Hypothalamus (tissue), 51 donors: ENCODE data around the gene DUSP9.
"Not testable (repeated sequence)": the region's sequence is repeated elsewhere in the genome, so short reads cannot be mapped to it uniquely, and the experiment has no call there.

Source experiments
- DNase-seq, 51 donors: peaks; one replicate each; lab custom pipeline; 2025; lab: John Stamatoyannopoulos, UW

DUSP9 gene

GRCh38 chrX:153670748-153671588 lies 24.0 kb downstream of the DUSP9 start:
- DNase-seq, result no peak

GRCh38 chrX:153671589-153672530 lies 24.9 kb downstream of the DUSP9 start:
- DNase-seq, result no peak

- DNase-seq, result no peak
These were observed 25.8 kb downstream of the DUSP9 start for GRCh38 chrX:153672531-153673427.

GRCh38 chrX:153673428-153674218 lies 26.6 kb downstream of the DUSP9 start, which contains the start of gene PNCK:
PNCK (minus strand) TSS chrX:153673813; CDS start chrX:153673076, 737 bp downstream.
- no peak for DNase-seq

- no peak for DNase-seq
These were observed 27.3 kb downstream of the DUSP9 start for GRCh38 chrX:153674219-153674851.

GRCh38 chrX:153681175-153681574 lies 34.2 kb downstream of the DUSP9 start:
- DNase-seq, result no peak

- DNase-seq, result not testable (repeated sequence)
These were observed 36.5 kb downstream of the DUSP9 start for GRCh38 chrX:153683486-153683885.

- DNase-seq, result no peak
These were observed 37.6 kb downstream of the DUSP9 start for GRCh38 chrX:153684467-153685155.

- DNase-seq, result no peak
These were observed 38.1 kb downstream of the DUSP9 start for GRCh38 chrX:153685156-153685536.

GRCh38 chrX:153685751-153686696 lies 39.0 kb downstream of the DUSP9 start:
- DNase-seq, result no peak

- no peak for DNase-seq
These were observed 39.7 kb downstream of the DUSP9 start for GRCh38 chrX:153686711-153687110.

GRCh38 chrX:153687121-153688039 lies 40.4 kb downstream of the DUSP9 start, which contains the start of gene SLC6A8:
SLC6A8 (plus strand) TSS chrX:153687926; CDS start chrX:153688575, 649 bp downstream.
- peak in 50 of 51 donors; percentile 3 to 85 (median 58) for DNase-seq

GRCh38 chrX:153688071-153688470 lies 41.1 kb downstream of the DUSP9 start:
- no peak for DNase-seq

- no peak for DNase-seq
These were observed 41.5 kb downstream of the DUSP9 start for GRCh38 chrX:153688506-153688905.

GRCh38 chrX:153688911-153689590 lies 42.0 kb downstream of the DUSP9 start:
- peak in 46 of 51 donors; percentile 6 to 81 (median 57) for DNase-seq
